Heart right ventricle (tissue), 16 donors: ENCODE data around the gene TRERF1. TPM values are rescaled to one million over a fixed set of nuclear protein-coding genes. Genes with fewer than 3 reads are reported as not detected.
"Not testable (repeated sequence)": the region's sequence is repeated elsewhere in the genome, so short reads cannot be mapped to it uniquely, and the experiment has no call there.

Experiments used
- ATAC-seq, 8 donors: fragments of 200-7000 bp; cut with Tn5 transposase; one replicate each; pipeline ENCODE4 v1.9.1; 2020; ENCODE audit warnings: mild to moderate bottlenecking in 8 of 8, moderate library complexity in 8 of 8, moderate number of reproducible peaks in 1 of 8
- DNase-seq, 2 donors: peaks; one replicate each; pipeline ENCODE4 v3.0.0-alpha.2; 2020
- H3K27ac ChIP-seq, 10 donors: fragments of 200-600 bp; sonication (generic) in 2 of 10; one replicate each; pipeline versions ENCODE4 v1.5.0 to v1.8.0; 2020 to 2022; ENCODE audit warnings: mild to moderate bottlenecking in 3 of 10
- H3K27me3 ChIP-seq, 7 donors: fragments of 200-600 bp; one replicate each; pipeline ENCODE4 v1.8.0; 2021 to 2022; ENCODE audit warnings: mild to moderate bottlenecking in 2 of 7
- H3K36me3 ChIP-seq, 9 donors: fragments of 200-600 bp; sonication (generic) in 1 of 9; one replicate each; pipeline versions ENCODE4 v1.5.0 to v1.8.0; 2020 to 2022; ENCODE audit warnings: mild to moderate bottlenecking in 2 of 9
- H3K4me1 ChIP-seq, 9 donors: fragments of 200-600 bp; sonication (generic) in 1 of 9; one replicate each; pipeline versions ENCODE4 v1.5.0 to v1.8.0; 2020 to 2022; ENCODE audit warnings: mild to moderate bottlenecking in 4 of 9
- H3K4me3 ChIP-seq, 10 donors: fragments of 200-600 bp; sonication (generic) in 2 of 10; one replicate each; pipeline versions ENCODE4 v1.5.0 to v1.8.0; 2020 to 2022; ENCODE audit warnings: mild to moderate bottlenecking in 7 of 10, moderate library complexity in 2 of 10
- H3K9me3 ChIP-seq, 11 donors: fragments of 200-600 bp in 10 of 11; sonication (generic) in 2 of 11; one replicate each; pipeline versions ENCODE4 v1.5.0 to v1.8.0; 2013 to 2022; ENCODE audit warnings: mild to moderate bottlenecking in 2 of 11, control low read depth in 1 of 11, moderate library complexity in 1 of 11
- WGBS, 2 donors: extraction: QIAGEN DNeasy Blood & Tissue Kit; methylation state at CpG; one replicate each; pipeline ENCODE4 v1.1.7; 2013; ENCODE audit warnings: inconsistent platforms in 1 of 2; 5-methylcytosine and 5-hydroxymethylcytosine counted together
- intact Hi-C, 10 donors: fragments of 100-400 bp; cut with DNase I; formaldehyde crosslinking; loops; one replicate each; pipeline versions ENCODE4 v1.11.1 to v1.14.2; 2022
- polyA plus RNA-seq, 2 donors: library from polyadenylated mRNA; stranded (reverse); fragments of 200-250 nt; gene quantifications; one replicate each; pipeline ENCODE4 v1.2.3, GENCODE V29; 2013
- total RNA-seq, 10 donors: library from RNA; stranded (reverse); fragmentation: NEBNext Ultra II Directional in 3 of 10; extraction: Animal tissue kit (Norgen Biotek cat#: 25700) in 3 of 10; gene quantifications; one replicate each; pipeline versions ENCODE4 v1.2.1 to v1.2.4, GENCODE V29; 2021 to 2023
- TF ChIP-seq, protein P1 (sequence below), 9 donors: fragments of 200-600 bp; sonication (generic) in 2 of 9; IDR thresholded peaks; one replicate each; pipeline versions ENCODE4 v1.5.0 to v1.8.0; 2021 to 2022; ENCODE audit warnings: antibody characterized with exemption in 9 of 9, mild to moderate bottlenecking in 5 of 9, moderate library complexity in 1 of 9
- donor health status: Arrhythmogenic right ventricular cardiomyopathy.
- donor health status: ischemic (EF 13 %, LVEDD 7.1; RV severe dilation, severe dysfunction).
- donor health status: healthy with polysubstance abuse.
- donor health status: DM: no; HTN: yes; CAD: no.
- donor health status: DM: no; HTN: no; CAD: no.
- donor health status: ischemic (EF 25% LVEDD 6.9; RV normal size, moderate dysfunction).
- donor health status: ischemic (EF 25% LVEDD 5.7; RV mildly dilated, moderate dysfunction).
- donor health status: healthy.
- donor health status: DM: yes; HTN: yes; CAD: no.
- donor health status: Ischemic cardiomyopathy.
- donor health status: ischemic (EF 35%, LVEDD 5.7; RV mildly dilated, moderate dysfunction).
- donor health status: nonischemic (EF 11% LVEDD 7.7; RV severe dilation, severe dysfunction).
- donor health status: DM: yes; HTN: yes; CAD: no.
- donor health status: PGD.
- donor health status: ischemic (EF 29% LVEDD 5.4; RV normal size, mild dysfunction).
- donor health status: nonischemic (EF 23%, LVEDD 6.1; RV moderate dilation, normal function).

TRERF1 gene
- total and polyA plus RNA-seq, 12 donors, result 0.75 to 2.8 (median 1.6) TPM

DNA sequence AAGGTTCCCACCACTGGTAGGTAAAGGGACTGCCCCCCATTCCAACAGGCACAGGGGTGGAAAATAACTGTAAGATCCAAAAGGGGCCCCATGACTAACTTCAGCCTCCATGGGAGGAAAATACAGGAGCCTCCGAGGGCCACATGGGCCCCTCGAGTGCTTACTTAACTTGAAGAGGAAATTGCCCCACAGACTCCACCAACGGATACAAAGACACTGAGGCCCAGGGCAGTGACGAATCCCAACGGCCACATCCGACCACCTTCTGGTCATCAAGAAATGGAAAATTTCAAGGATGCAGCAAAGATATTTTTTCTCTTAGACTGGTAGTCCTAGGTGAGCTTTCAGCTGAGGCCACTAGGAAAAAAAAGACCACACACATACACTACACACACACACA is 118.1 kb downstream of the TRERF1 start:
- intact Hi-C loops, result no loop called here
- no peaks in the 10 kb centered on the region for H3K9me3 ChIP-seq
- H3K4me1 ChIP-seq, result peaks cover 0 to 22% (median 0%) of the 10 kb centered on the region in 9 donors
- no peaks in the 10 kb centered on the region for H3K27me3 ChIP-seq
- H3K36me3 ChIP-seq, result no peaks in the 10 kb centered on the region
- H3K27ac ChIP-seq, result peak overlapping the region in 1 of 10 donors; percentile 56
- TF ChIP-seq, protein P1, sequence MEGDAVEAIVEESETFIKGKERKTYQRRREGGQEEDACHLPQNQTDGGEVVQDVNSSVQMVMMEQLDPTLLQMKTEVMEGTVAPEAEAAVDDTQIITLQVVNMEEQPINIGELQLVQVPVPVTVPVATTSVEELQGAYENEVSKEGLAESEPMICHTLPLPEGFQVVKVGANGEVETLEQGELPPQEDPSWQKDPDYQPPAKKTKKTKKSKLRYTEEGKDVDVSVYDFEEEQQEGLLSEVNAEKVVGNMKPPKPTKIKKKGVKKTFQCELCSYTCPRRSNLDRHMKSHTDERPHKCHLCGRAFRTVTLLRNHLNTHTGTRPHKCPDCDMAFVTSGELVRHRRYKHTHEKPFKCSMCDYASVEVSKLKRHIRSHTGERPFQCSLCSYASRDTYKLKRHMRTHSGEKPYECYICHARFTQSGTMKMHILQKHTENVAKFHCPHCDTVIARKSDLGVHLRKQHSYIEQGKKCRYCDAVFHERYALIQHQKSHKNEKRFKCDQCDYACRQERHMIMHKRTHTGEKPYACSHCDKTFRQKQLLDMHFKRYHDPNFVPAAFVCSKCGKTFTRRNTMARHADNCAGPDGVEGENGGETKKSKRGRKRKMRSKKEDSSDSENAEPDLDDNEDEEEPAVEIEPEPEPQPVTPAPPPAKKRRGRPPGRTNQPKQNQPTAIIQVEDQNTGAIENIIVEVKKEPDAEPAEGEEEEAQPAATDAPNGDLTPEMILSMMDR (IDR thresholded peaks at IDR 0.05), result no peak
- no peak overlapping the region for H3K4me3 ChIP-seq
- no peak for DNase-seq
- WGBS, 2 donors, result 92 to 96% methylated on average over 6 of the region's 6 CpGs
- ATAC-seq, result no peak

DNA sequence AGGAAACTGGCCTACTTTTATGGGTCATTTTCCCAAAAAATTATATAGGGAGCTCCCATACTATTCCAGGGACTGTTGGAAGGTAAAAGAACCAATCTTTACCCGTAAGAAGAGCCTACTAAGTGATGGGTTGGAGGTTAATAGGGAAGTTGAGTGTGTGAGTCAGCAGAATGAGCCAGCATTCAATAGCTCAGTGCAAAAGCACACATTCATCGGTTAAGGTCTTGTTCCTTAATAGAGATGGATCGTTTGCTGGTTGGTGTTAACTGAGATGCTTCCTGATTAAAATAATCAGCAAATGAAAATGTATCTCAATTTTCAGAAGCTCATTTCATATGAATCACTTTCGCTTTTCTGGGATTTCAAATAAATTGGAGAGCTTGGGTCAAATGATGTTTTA is 118.8 kb downstream of the TRERF1 start:
- H3K27me3 ChIP-seq, result no peaks in the 10 kb centered on the region
- 92 to 93% methylated on average over 4 of the region's 4 CpGs for WGBS, 2 donors
- no peaks in the 10 kb centered on the region for H3K36me3 ChIP-seq
- peaks cover 0 to 22% (median 0%) of the 10 kb centered on the region in 9 donors for H3K4me1 ChIP-seq
- TF ChIP-seq, protein P1 (IDR thresholded peaks at IDR 0.05), result no peak
- peak overlapping the region in 1 of 10 donors; percentile 56 for H3K27ac ChIP-seq
- H3K4me3 ChIP-seq, result no peak overlapping the region
- DNase-seq, result no peak
- H3K9me3 ChIP-seq, result no peaks in the 10 kb centered on the region
- intact Hi-C loops, result no loop called here
- no peak for ATAC-seq

DNA sequence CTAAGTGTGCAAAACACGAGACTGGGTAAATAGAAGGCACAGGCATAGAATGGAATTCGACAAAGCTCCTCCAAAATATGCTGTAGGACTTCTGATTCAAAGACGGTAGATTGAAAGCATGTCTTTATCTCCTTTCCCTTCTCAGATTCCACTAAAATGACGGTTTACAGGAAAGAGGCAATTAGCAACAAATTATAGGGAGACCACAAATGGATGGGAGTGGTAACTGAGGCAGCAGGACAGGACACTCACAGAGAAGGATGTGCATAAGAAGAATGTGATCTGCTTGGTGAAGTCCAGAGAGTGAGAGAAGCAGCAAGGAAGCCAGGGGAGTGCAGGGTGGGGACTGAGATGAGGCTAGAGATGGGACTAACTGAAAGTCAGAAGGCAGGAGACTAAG is 120.7 kb downstream of the TRERF1 start:
- DNase-seq, result no peak
- ATAC-seq, result no peak
- Histone ChIP-seq H3K27me3 (no peaks in the 10 kb centered on the region), H3K4me3 (no peak overlapping the region), H3K9me3 (no peaks in the 10 kb centered on the region), H3K36me3 (no peaks in the 10 kb centered on the region), H3K27ac (no peak overlapping the region), H3K4me1 (peaks cover 0 to 22% (median 0%) of the 10 kb centered on the region in 9 donors)
- WGBS, 2 donors, result 81% methylated on average over 4 of the region's 4 CpGs
- intact Hi-C loops, result no loop called here
- TF ChIP-seq, protein P1 (IDR thresholded peaks at IDR 0.05), result no peak

DNA sequence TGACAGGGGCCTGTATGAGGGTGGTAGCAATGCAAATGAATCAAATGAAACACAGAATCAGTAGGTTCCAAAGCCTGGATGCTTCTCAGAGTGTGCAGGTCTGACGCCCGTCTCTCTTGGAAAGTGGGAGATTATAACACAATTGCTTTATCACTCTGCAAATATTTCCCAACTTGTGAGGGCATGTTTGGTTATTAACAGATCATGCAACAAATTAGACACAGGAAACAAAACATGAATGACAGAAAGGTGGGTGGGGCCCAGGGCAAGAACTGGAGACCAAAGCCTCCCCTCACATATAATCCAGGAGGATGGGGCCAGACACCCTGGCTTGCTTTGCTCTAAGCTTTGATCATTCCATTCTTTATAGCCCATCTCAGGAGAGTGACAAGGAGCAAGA is 125.5 kb downstream of the TRERF1 start:
- ATAC-seq, result no peak
- no peaks in the 10 kb centered on the region for H3K4me1 ChIP-seq
- H3K27me3 ChIP-seq, result no peaks in the 10 kb centered on the region
- no peaks in the 10 kb centered on the region for H3K36me3 ChIP-seq
- DNase-seq, result no peak
- WGBS, 2 donors, result 83 to 87% methylated on average over 2 of the region's 2 CpGs
- H3K4me3 ChIP-seq, result no peak overlapping the region
- H3K27ac ChIP-seq, result no peak overlapping the region
- intact Hi-C loops, result no loop called here
- TF ChIP-seq, protein P1 (IDR thresholded peaks at IDR 0.05), result no peak
- peaks cover 0 to 16% (median 0%) of the 10 kb centered on the region in 11 donors for H3K9me3 ChIP-seq

DNA sequence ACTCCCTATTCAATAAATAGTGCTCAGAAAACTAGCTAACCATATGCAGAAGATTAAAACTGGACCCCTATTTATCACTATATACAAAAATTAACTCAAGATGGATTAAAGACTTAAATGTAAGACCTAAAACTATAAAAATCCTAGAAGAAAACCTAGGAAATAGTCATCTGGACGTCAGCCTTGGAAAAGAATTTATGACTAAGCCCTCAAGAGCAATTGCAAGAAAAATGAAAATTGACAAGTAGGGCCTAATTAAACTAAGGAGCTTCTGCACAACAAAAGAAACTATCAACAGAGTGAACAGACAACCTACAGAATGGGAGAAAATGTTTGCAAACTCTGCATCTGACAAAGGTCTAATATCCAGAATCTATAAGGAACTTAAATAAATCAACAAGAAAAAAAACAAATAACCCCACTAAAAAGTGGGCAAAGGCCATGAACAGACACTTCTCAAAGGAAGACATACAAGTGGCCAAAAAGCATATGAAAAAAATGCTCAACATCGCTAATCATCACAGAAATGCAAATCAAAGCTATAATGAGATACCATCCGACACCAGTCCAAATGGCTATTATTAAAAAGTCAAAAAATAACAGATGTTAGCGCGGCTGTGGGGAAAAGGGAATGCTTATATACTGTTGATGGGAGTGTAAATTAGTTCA is 126.9 kb downstream of the TRERF1 start:
- intact Hi-C loops, H3K36me3 ChIP-seq, ATAC-seq, DNase-seq, H3K4me3 ChIP-seq, H3K27me3 ChIP-seq, H3K4me1 ChIP-seq, H3K27ac ChIP-seq: not testable (repeated sequence)
- 96% methylated on average over 5 of the region's 5 CpGs for WGBS, 2 donors
- H3K9me3 ChIP-seq, result peaks cover 0 to 16% (median 0%) of the 10 kb centered on the region in 11 donors
